ENCODE measurements around the gene RPS6KA5.
"Not testable (repeated sequence)": the region's sequence is repeated elsewhere in the genome, so short reads cannot be mapped to it uniquely, and the experiment has no call there.

Gene RPS6KA5

DNA sequence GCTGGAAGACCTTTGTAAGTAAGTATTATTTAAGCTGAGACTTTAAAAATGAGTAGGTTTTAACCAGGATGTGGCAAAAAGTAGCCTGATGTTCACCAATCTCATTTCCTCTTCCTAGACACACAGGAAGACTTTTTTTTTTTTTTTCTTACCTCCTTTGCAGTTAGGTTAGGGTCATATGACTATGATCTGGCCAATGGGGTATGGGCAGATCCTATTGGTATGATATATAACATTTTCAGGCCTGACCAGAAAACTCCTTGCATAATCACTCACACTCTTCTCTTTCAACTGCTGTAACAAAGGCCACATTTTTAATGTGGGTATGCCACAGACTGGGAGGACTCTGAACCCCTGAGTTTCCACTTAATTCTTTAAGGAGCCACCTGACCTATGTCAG, 2.7 kb upstream of the RPS6KA5 start:
- peak; percentile 78 for DNase-seq

DNA sequence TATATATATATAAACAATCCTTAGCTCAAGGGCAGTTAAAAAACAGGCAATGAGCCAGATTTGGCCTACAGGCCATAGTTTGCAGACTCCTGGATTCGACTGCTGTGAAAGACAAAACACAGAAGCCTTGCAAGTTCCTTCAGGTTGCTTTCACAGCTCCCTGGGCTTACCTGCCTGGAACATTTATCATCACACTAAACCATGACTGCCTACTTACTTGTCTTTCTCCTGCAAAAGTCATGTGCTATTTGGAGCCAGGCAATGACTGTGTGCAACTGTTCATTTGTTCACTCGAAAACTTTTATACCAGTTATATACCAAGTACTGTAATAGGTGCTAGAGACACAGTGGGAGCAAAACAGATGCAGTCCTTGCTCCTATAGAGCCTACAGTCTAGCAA, 2.2 kb upstream of the RPS6KA5 start:
- DNase-seq = no peak

DNA sequence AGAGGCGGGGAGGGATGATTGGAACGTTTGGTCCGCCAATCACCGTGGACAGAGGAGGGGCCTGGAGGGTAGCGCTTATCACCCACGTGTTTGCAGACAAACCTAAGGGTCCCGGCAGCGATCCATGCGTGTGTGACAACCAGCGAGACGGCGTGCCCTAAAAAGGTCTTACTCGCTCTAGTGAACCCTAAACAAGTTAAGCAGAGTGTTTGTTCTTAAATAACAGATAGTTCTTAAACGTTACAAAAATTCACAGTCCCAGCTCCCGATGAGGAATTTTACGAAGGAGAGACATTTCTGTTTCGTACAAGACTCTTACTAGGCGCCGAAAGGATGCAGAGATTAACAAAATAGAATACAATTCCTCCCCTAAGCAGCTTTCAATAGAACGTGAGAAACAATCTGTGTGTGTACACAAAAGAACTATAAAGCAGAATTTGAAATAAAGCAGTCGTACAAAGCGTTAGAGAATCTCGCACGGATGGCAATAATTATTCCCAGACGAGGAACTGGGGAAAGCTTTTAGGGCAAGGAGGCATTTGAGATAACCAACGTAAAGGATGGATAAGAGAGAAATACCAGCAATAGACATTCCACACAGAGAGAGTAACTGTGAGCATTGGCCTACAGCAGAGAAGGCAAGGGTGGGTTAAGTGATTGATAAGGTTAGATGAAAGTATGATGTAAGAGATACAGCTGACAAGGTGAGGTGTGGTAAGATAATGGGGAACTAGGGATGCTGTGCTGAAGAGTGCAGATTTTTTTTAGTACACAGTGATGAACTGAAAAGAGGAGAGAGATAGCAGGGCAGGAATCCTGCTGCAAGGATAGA, 831 bp upstream of the RPS6KA5 start:
- no peak for DNase-seq

DNA sequence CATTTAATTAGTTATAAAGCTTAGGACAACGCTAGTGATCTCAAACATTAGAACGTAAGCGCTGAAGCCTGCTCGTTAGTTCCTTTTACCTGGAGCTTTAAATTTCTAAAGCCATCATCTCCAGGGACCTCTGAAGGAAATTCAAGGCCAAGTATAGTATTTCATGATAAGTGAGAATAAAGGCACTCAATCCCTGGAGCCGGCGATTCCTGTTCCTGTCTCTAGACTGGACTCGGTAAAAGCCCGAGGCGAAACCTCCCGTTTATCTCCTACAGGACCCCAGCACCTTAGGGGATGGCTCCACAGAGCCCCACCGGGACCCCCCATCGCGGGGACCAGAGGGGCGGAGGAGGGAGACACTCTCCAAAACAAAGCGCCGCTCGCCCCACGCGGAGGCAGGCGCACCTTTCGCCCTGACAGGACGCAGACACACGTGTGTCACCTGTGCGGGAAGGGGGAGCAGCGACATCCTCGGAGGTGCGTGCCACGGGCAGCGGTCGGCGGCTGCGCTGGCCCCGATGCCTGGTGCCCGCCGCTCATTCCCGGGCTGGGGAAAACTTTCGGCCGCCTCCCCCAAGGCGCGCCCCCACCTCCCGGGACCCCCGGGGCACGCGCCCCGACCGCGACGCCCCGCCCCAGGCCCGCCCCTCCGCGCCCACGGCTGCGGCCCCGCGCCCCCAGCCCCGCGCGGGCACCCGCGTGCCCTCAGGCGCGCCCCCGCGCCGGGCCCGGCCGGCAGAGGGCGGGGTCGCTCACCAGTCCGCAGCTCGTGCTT, 678 bp downstream of the RPS6KA5 start:
- DNase-seq = peak; percentile 53

DNA sequence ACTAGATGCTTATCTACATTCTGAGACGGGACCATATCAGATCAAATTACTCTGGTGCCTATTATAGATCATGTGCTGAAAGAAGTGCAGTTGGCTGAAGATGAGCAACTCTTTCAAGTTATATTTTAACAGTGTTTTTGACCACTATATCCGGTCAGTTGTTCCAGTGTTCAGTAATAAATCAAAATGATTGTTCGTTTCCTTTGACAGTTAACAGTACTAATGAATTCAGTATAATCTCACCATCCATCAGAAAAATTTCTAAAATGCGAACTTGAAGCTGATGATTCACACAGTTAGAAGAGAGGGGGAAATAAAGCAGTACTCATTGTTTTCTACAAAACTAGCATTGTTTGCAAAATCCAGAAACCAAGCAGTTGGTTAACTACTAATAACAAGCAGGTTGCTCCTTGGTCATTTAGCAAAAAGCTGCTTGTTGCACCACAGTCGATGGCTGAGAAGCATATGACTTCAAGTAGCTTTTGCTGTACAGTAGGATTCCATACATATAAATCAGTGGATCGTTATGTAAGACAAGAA, 2.3 kb downstream of the RPS6KA5 start:
- DNase-seq = no peak

DNA sequence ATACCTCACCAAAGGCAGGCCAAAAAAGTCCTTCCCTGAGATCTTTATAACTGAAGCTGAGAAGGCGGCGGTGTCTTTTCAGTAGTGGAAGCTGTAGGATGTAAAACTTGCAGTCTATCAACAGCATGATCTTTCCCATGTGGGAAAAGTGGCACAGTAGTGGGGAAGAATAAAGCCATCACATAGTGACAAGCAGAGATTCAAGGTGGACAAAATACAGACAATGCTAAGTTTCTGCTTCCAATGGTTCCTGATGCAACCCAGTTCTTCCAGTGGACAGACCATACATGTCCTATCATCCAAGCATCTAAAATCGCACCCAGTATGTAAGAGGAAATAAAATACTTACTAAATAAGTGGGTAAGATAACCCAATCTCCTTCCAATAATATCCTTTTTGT, 4.1 kb downstream of the RPS6KA5 start:
- no peak for DNase-seq

- DNase-seq = no peak
These were observed 5.4 kb downstream of the RPS6KA5 start for GRCh38 chr14:91055016-91055415.

GRCh38 chr14:91048676-91049075, 11.8 kb downstream of the RPS6KA5 start:
- DNase-seq = no peak

DNA sequence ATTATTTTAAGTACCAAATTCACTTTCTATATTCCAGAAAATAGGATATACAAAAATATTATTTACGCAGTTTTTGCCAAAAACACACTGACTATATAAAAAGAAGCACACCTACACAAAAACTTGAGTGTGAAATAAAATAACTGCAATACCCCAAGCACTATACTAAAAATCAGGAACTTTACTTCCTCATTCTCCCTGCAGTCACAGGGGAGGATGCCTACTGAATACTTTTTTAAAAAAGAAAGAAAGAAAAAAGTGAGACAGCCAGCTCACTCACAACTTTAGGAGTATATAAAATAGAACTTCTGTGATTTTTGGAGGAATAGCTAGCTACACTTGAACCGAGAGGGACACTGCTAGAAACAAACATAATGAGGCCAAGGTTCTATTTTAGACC, 12.2 kb downstream of the RPS6KA5 start:
- no peak for DNase-seq

DNA sequence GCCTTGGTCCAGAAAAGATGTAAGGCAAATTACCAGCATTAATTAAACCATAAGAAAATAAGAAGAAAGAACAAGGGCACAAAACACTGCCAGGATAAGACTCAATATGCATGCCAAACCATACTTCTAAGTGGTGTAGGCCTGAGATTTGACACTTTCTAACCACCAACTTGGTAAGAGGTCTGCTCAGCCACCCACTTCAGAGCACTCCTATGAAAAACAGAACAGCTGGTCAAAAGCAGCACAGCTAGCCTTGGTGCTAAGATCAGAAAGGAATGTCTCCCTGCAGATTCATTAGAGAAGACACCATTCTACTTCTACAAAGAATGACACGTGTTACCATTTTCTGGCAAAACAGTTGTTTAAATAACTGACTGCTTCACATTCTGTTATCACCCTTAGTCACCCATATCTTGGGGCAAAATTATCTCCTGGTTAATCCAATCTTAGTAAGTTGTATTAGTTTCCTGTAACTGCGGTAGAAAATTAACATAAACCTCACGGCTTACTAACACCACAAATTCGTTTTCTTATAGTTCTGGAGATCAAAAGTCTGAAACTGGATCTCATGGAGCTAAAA, 13.2 kb downstream of the RPS6KA5 start:
- peak; percentile 20 for DNase-seq

- DNase-seq = no peak
These were observed 13.9 kb downstream of the RPS6KA5 start for GRCh38 chr14:91046488-91047072.

DNA sequence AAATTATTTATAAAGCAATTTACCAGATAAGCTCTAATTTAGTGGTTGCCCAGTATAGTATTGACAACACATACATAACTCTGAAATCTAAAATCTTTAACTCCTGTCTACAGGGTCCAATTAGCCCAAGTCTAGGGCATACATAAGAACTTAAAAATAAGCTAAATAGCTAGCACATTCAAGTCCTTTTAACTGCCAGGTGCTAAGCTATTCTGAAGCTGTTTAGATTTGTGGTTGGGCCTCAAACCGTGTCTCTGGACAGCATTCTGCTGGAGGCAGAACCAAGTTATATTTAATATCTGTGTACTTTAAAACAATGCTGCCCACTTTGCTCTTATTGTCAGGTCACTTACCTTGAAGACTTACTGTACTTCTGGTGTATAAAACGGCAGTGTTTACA, 19.0 kb downstream of the RPS6KA5 start:
- no peak for DNase-seq

GRCh38 chr14:91040545-91040944, 19.9 kb downstream of the RPS6KA5 start:
- DNase-seq = no peak

DNA sequence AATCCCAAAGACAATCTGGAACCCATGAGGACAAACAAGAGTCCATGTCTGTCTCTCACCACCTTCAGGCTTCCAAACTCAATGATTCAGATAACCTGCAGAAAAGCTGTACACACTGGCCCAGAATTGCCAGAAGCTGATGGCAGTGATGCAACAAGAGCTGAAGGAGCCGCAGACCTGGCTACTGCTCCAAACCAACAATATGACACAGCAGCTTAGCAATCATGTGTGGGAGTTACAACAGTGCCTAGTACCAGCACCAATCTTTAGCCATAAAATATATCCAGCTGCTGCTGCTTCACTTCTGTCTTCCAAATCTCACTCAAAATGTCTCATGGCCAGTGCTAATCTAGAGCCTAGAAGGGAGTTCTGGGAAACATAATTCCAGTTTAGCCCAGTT, 22.0 kb downstream of the RPS6KA5 start:
- DNase-seq = no peak

GRCh38 chr14:91036741-91037469, 23.5 kb downstream of the RPS6KA5 start:
- no peak for DNase-seq

DNA sequence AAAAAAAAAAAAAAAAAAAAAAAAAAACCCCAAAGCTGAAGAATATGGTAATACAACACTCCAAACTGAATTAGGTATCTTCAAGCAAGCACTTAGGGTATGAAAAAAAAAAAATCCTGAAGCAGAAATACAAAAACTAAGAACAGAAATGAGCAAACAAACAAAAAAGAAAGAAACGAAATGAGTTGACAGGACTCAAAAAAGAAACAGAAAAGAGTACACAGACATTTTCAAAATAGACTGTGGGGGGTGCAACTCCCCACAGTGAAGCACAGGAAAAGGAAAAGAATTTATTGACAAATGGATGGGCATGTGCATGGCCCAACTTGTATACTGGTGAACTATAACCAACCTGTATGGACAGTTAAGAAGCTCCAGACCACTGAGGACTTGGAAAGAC, 24.6 kb downstream of the RPS6KA5 start:
- DNase-seq = no peak

DNA sequence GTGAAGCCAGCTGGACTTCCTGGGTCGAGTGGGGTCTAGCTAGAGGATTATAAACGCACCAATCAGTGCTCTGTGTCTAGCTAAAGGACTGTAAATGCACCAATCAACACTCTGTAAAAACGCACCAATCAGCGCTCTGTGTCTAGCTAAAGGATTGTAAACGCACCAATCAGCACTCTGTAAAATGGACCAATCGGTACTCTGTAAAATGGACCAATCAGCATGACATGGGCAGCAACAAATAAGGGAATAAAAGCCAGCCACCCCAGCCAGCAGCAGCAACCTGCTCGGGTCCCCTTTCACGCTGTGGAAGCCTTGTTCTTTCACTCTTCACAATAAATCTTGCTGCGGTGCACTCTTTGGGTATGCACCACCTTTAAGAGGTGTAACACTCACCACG, 26.1 kb downstream of the RPS6KA5 start:
- not testable (repeated sequence) for DNase-seq

DNA sequence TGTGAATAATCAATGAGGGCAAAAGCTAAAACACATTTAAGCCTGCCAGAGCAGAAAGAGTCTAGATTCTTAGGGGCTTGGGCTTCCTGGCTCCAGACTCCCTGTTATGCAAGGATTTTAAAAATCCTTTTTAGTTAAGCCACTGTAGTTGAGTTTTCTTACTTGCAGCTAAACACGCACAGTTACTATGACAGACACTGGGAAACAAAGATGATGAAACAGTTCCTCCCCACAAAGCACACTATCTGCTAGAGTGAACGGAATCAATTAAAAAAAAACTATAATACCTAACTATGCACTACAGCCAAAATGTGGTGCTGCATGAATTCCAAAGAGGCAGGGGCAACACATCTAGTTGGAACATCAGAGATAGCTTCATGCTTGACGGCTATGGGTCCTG, 28.2 kb downstream of the RPS6KA5 start:
- no peak for DNase-seq

DNA sequence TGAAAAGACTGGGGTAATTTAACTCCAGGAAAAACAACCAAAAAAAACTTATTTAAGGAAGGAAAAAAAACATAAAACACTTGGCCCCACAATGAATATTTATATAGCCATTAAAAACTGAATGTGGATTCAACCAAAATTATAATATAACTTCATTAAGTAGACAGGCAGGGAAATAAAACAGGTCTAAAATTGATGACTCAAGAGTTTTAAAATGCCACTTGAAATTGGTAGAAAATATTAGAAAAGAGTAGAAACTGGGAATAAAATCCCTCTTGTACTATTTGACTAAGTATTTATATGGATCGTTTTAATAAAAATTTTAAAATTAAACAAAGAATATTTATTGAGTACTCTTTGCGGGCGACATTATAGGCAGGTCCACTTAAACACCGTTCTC, 28.8 kb downstream of the RPS6KA5 start:
- DNase-seq = no peak

- no peak for DNase-seq
These were observed 30.8 kb downstream of the RPS6KA5 start for GRCh38 chr14:91029456-91030217.

DNA sequence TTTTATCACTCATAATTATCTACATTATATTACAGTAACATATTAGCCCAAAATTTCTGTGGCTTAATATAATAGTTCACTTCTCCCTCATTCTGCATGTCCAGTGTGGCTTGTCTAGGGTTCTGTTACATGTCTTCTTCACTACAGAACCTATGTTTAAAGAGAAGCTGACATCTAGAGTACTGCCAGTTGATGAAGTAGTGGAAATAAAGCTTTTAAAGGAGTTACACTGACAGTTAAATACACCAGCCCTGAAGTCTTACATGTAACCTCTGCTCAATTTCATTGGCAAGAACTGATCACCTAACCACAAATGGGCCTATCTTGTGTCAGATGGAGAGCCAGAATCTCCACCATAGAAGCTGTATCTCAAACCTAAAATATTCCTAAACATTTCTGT, 32.9 kb downstream of the RPS6KA5 start:
- DNase-seq = no peak

DNA sequence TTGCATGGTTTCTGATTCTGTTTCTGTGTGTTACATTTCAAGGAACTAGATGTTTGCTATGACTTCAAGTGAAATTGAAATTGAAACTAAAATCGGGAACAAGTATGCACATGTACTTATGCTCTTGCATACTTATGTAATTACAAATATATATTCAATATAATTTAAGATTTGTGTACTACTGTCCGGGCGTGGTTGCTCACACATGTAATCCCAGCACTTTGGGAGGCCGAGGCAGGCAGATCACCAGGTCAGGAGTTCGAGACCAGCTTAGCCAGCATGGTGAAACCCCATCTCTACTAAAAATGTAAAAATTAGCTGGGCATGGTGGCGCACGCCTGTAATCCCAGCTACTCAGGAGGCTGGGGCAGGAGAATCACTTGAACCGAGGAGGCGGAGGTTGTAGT, 37.8 kb downstream of the RPS6KA5 start:
- DNase-seq = peak; percentile 65
